Measurements from ENCODE around the gene HCN2.

- no peak for TF ChIP-seq CTCF (IDR thresholded peaks at IDR 0.05)
- TF ChIP-seq POLR2A (IDR thresholded peaks at IDR 0.05): no peak
Measured at GRCh38 chr19:648305-648704, 58.6 kb downstream of the HCN2 start.
